SK-N-MC (cell line): Measurements from ENCODE around the gene CD300LG.

Experiments
- DNase-seq: peaks from one replicate; pipeline ENCODE4 v3.0.0-alpha.2; 2011; ENCODE audit warnings: low read depth, low spot score
- H3K27ac ChIP-seq: fragments of 200-600 bp; sonication (generic); 2 replicates; pipeline ENCODE4 v1.5.1; 2016; ENCODE audit warnings: mixed run types
- H3K36me3 ChIP-seq: fragments of 200-600 bp; sonication (generic); 2 replicates; pipeline ENCODE4 v1.6.1; 2017; ENCODE audit warnings: antibody characterized with exemption, low read length, mixed read lengths; ENCODE audit not compliant: insufficient read depth
- H3K4me3 ChIP-seq: fragments of 200-600 bp; sonication (generic); 2 replicates; pipeline ENCODE4 v1.5.1; 2016
- H3K9ac ChIP-seq: fragments of 200-600 bp; sonication (generic); 2 replicates; pipeline ENCODE4 v1.8.0; 2017; ENCODE audit warnings: mixed run types, mixed read lengths; ENCODE audit not compliant: insufficient read length
- H3K9me3 ChIP-seq: fragments of 200-600 bp; sonication (generic); 2 replicates; pipeline ENCODE4 v1.6.1; 2017; ENCODE audit warnings: low read depth, mild to moderate bottlenecking, antibody characterized with exemption, low read length, moderate library complexity, mixed read lengths
- EZH2 ChIP-seq: fragments of 200-600 bp; sonication (generic); IDR thresholded peaks from one replicate; pipeline ENCODE4 v1.6.1; 2017; ENCODE audit warnings: antibody characterized with exemption
- FOXP2 ChIP-seq: optimal IDR thresholded peaks from 2 replicates; pipeline ENCODE3; 2011; ENCODE audit warnings: mild to moderate bottlenecking, moderate library complexity; ENCODE audit not compliant: insufficient read depth; ENCODE audit errors: extremely low read length, control extremely low read depth
- POLR2AphosphoS5 ChIP-seq: IDR thresholded peaks from 2 replicates; pipeline ENCODE4 v1.6.1; 2012; ENCODE audit warnings: mild to moderate bottlenecking, low read depth, low read length, borderline replicate concordance

The CD300LG gene

GRCh38 chr17:43900858-43901754, 54.1 kb downstream of the CD300LG start:
- Histone ChIP-seq H3K4me3 (peak overlapping the region; percentile 86), H3K9me3 (no peaks in the 10 kb centered on the region), H3K36me3 (no peaks in the 10 kb centered on the region), H3K9ac (peak overlapping the region; percentile 24), H3K27ac (no peak overlapping the region)
- TF ChIP-seq EZH2, result no peak
- no peak for TF ChIP-seq POLR2AphosphoS5
- TF ChIP-seq FOXP2, result no peak
- DNase-seq, result no peak

- no peak for DNase-seq
- Histone ChIP-seq H3K36me3 (no peaks in the 10 kb centered on the region), H3K9me3 (no peaks in the 10 kb centered on the region), H3K4me3 (no peak overlapping the region), H3K27ac (no peak overlapping the region), H3K9ac (no peak overlapping the region)
- no peak for TF ChIP-seq FOXP2
- no peak for TF ChIP-seq EZH2
- TF ChIP-seq POLR2AphosphoS5, result no peak
Observed at GRCh38 chr17:43901861-43902589, 55.0 kb downstream of the CD300LG start.

- Histone ChIP-seq H3K9me3 (no peaks in the 10 kb centered on the region), H3K4me3 (no peak overlapping the region), H3K36me3 (no peaks in the 10 kb centered on the region), H3K9ac (no peak overlapping the region), H3K27ac (no peak overlapping the region)
- DNase-seq, result no peak
- TF ChIP-seq EZH2 (no peak), FOXP2 (no peak), POLR2AphosphoS5 (no peak)
Observed at GRCh38 chr17:43905400-43905984, 58.5 kb downstream of the CD300LG start.

GRCh38 chr17:43905985-43906852, 59.2 kb downstream of the CD300LG start:
- H3K9me3 ChIP-seq, result no peaks in the 10 kb centered on the region
- DNase-seq, result no peak
- no peaks in the 10 kb centered on the region for H3K36me3 ChIP-seq
- no peak overlapping the region for H3K9ac ChIP-seq
- peak overlapping the region; percentile 78 for H3K4me3 ChIP-seq
- no peak overlapping the region for H3K27ac ChIP-seq
- TF ChIP-seq FOXP2 (no peak), POLR2AphosphoS5 (no peak), EZH2 (no peak)

GRCh38 chr17:43906951-43907424, 60.0 kb downstream of the CD300LG start:
- Histone ChIP-seq H3K4me3 (peak overlapping the region; percentile 78), H3K27ac (no peak overlapping the region), H3K9me3 (no peaks in the 10 kb centered on the region), H3K36me3 (no peaks in the 10 kb centered on the region), H3K9ac (peak overlapping the region; percentile 29)
- TF ChIP-seq FOXP2, result no peak
- TF ChIP-seq EZH2, result no peak
- no peak for TF ChIP-seq POLR2AphosphoS5
- no peak for DNase-seq

GRCh38 chr17:43907425-43907981, 60.5 kb downstream of the CD300LG start, which contains the start of gene MPP2:
Gene MPP2, minus strand, starts transcription at chr17:43907536. Its CDS starts 3,076 bp downstream, at chr17:43904460.
- TF ChIP-seq FOXP2 (no peak), EZH2 (no peak), POLR2AphosphoS5 (no peak)
- Histone ChIP-seq H3K36me3 (no peaks in the 10 kb centered on the region), H3K4me3 (peak within 1 kb of the TSS; percentile 78), H3K9me3 (no peaks in the 10 kb centered on the region), H3K9ac (peak within 1 kb of the TSS; percentile 29), H3K27ac (no peak within 1 kb of the TSS)
- DNase-seq, result no peak

- H3K9me3 ChIP-seq, result no peaks in the 10 kb centered on the region
- no peaks in the 10 kb centered on the region for H3K36me3 ChIP-seq
- H3K27ac ChIP-seq, result no peak overlapping the region
- no peak overlapping the region for H3K9ac ChIP-seq
- no peak for DNase-seq
- no peak for TF ChIP-seq FOXP2
- H3K4me3 ChIP-seq, result peak overlapping the region; percentile 78
Observed at GRCh38 chr17:43907998-43908721, 61.2 kb downstream of the CD300LG start.
